AG04450 (cell line): ENCODE data around the gene KIAA0825. TPM values are rescaled to one million over a fixed set of nuclear protein-coding genes. Genes with fewer than 3 reads are reported as not detected.

Experiments
- CTCF ChIA-PET: fragments of 300-600, 350-600 bp; formaldehyde crosslinking; extraction: SDS; loops from one replicate; lab custom pipeline; 2022; ENCODE audit warnings: antibody characterized with exemption, inconsistent platforms; lab: Charles Lee
- POLR2A ChIA-PET: fragments of 350-600 bp; formaldehyde crosslinking; extraction: SDS; loops from one replicate; lab custom pipeline; 2021; ENCODE audit warnings: antibody characterized with exemption, inconsistent platforms; lab: Yijun Ruan, JAX
- DNase-seq: peaks from one replicate; pipeline ENCODE4 v3.0.0-alpha.2; 2011; ENCODE audit warnings: low read depth, low spot score
- H3K27ac ChIP-seq: one replicate; pipeline ENCODE4 v1.5.1; 2012; ENCODE audit warnings: low read depth, low read length, control low read depth
- H3K27me3 ChIP-seq: one replicate; pipeline ENCODE4 v1.6.0; 2012; ENCODE audit warnings: low read length; ENCODE audit not compliant: control insufficient read depth, insufficient read depth
- H3K4me3 ChIP-seq: 2 replicates; pipeline ENCODE4 v1.5.1; 2011; ENCODE audit warnings: mild to moderate bottlenecking, low read depth, low read length, control low read depth
- H3K9me3 ChIP-seq: 2 replicates; pipeline ENCODE4 v1.5.1; 2012; ENCODE audit warnings: low read length; ENCODE audit not compliant: control insufficient read depth, insufficient read depth
- CTCF ChIP-seq: IDR thresholded peaks from 2 replicates; pipeline ENCODE4 v1.5.1; 2011; ENCODE audit warnings: low read depth, low read length, control low read depth, inconsistent platforms
- polyA plus RNA-seq: library from polyadenylated mRNA; depleted of rRNA; stranded (reverse); fragments of >200 nt; gene quantifications from 2 replicates; pipeline ENCODE4 v1.2.3, GENCODE V29; 2011

Gene KIAA0825
- polyA plus RNA-seq, 1 experiment, result 2.1 TPM

GRCh38 chr5:94217745-94218144 lies 400.7 kb downstream of the KIAA0825 start:
- TF ChIP-seq CTCF, result no peak
- no peak overlapping the region for H3K27ac ChIP-seq
- CTCF ChIA-PET, result no interaction called here

DNA sequence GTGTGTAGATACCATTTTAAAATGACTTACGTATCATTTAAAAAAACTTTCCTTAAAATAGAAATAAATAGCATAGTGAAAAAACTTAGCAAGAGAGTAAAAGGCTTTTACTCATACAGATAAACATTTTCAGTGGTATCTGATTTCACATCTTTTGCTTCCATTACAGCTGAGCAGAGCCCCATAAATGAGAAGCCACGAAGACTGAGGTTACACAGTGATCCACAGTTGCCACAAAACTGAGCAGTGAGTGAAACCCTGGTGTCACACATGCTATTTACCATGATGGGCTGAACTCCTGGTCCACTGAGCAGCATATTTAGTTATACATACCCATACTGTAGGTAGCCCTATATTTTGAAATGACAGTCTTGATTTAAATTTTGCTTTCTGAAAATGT lies 401.2 kb downstream of the KIAA0825 start:
- CTCF ChIA-PET, result no interaction called here
- POLR2A ChIA-PET, result no interaction called here
- no peak for TF ChIP-seq CTCF
- DNase-seq, result no peak
- Histone ChIP-seq H3K4me3 (no peak overlapping the region), H3K27me3 (no peaks in the 10 kb centered on the region), H3K9me3 (no peaks in the 10 kb centered on the region), H3K27ac (no peak overlapping the region)

More at GRCh38 chr5:94217745-94218144, 400.7 kb downstream of the KIAA0825 start:
- Histone ChIP-seq H3K4me3 (no peak overlapping the region), H3K27me3 (no peaks in the 10 kb centered on the region), H3K9me3 (no peaks in the 10 kb centered on the region)
- DNase-seq, result no peak
- POLR2A ChIA-PET, result no interaction called here

GRCh38 chr5:94212476-94212875 lies 405.9 kb downstream of the KIAA0825 start:
- TF ChIP-seq CTCF, result no peak
- CTCF ChIA-PET, result interaction anchor here (0.6 kb wide), 1 partner anchor 648 kb away, joined by 9 read pairs; no protein-coding TSS in a partner anchor
- no peaks in the 10 kb centered on the region for H3K27me3 ChIP-seq
- H3K27ac ChIP-seq, result no peak overlapping the region
- no peak for DNase-seq
- no peaks in the 10 kb centered on the region for H3K9me3 ChIP-seq
- POLR2A ChIA-PET, result no interaction called here
- no peak overlapping the region for H3K4me3 ChIP-seq

DNA sequence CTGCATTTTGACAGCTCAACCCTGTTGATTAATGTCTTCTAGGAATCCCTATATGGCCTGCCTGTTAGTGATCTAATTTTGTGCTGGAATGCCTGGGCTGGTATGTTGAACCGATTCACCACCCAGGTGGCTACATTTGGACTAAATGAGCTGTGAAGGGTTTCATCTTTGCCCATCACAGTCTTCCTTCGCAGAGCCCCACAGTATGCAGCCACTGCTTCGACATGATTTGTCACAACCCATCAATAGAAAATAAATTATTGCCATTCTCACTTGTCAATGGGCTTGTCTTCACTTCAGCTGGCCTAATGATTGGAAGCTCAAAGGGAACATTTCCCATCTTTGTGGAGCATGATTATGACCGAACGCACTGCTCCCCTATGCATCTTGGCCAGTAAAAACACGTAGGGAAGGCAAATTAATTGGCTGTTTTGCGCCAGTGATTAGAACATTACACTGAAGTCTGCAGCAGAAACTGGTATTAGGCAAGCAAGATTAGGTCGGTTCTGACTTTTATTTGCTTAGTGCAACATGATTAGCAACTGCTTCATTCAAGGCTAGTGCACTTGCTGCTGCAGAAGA lies 408.5 kb downstream of the KIAA0825 start:
- H3K27ac ChIP-seq, result no peak overlapping the region
- no peaks in the 10 kb centered on the region for H3K27me3 ChIP-seq
- no peak overlapping the region for H3K4me3 ChIP-seq
- H3K9me3 ChIP-seq, result no peaks in the 10 kb centered on the region
- POLR2A ChIA-PET, result no interaction called here
- CTCF ChIA-PET, result no interaction called here
- no peak for DNase-seq
- TF ChIP-seq CTCF, result no peak

DNA sequence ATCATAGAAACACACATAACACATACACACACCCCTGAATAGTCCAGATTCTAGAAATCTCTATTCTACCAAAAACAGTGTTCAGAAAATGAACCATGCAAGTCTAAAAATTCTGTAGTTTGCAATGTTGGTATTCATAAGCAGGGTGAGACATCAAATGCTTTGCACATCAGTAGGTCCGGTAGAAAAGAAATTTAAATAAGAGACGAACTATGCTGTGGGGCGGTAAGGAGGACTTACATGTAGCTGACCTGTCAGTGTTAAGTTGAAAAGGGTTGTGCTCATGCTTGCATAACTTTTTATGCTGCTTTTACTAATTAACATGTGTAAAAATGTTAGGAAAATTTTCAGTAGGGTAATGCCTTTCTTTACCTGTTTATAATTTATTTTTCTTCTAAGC lies 409.1 kb downstream of the KIAA0825 start:
- no peak for TF ChIP-seq CTCF
- ChIA-PET POLR2A (no interaction called here), CTCF (no interaction called here)
- no peak overlapping the region for H3K27ac ChIP-seq
- no peaks in the 10 kb centered on the region for H3K27me3 ChIP-seq
- no peaks in the 10 kb centered on the region for H3K9me3 ChIP-seq
- no peak overlapping the region for H3K4me3 ChIP-seq
- DNase-seq, result no peak
